ENCODE data around the gene LAD1. TPM values are rescaled to one million over a fixed set of nuclear protein-coding genes. Genes with fewer than 3 reads are reported as not detected.

LAD1 gene
- total and polyA plus RNA-seq, 9 of the 15 experiments (the other 6 are each of a cell fraction or from before 2014, with no cell fraction given): 0.31 TPM; not detected in 8

DNA sequence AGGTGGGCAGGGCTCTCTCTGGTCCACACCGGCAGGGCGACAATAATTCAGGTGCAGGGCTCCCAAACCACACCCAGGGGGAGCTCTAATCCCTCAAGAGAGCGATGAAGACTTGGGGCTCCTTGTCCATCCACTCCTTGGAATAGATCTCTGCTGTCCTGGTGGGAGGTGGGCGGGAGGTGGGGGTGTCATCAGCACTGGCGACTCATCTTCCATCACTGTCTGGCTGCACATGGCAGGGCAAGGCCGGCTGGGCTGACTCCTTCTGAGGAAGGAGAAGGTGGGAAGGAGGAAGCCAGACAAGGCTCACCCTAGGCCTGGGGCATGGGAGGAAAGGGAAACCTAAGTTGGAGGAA is 50.9 kb downstream of the LAD1 start (continued):
- TF ChIP-seq MED1 (CRISPR knock-in tag; IDR thresholded peaks at IDR 0.05; ENCODE audit: borderline replicate concordance): no peak
- TF ChIP-seq E2F3 (CRISPR knock-in tag; IDR thresholded peaks at IDR 0.05): no peak
- TF ChIP-seq HCFC1 (IDR thresholded peaks at IDR 0.05; ENCODE audit: low read depth, low read length): no peak
- no peak for TF ChIP-seq FOXK2 (conservative IDR thresholded peaks at IDR 0.05 in 1 of 2, IDR thresholded peaks at IDR 0.05 in 1 of 2; ENCODE audit: low read depth in 2 of 2)
- no peak for TF ChIP-seq ATF7 (IDR thresholded peaks at IDR 0.05)
- no peak for TF ChIP-seq FIP1L1 (IDR thresholded peaks at IDR 0.05; ENCODE audit: low read depth, low read length, poor library complexity, severe bottlenecking)
- TF ChIP-seq SMC3 (conservative IDR thresholded peaks at IDR 0.05; ENCODE audit: insufficient read depth, low read depth, low read length): peak; percentile 66
- TF ChIP-seq SMARCA4 (IDR thresholded peaks at IDR 0.05): no peak
- TF ChIP-seq, protein P1, sequence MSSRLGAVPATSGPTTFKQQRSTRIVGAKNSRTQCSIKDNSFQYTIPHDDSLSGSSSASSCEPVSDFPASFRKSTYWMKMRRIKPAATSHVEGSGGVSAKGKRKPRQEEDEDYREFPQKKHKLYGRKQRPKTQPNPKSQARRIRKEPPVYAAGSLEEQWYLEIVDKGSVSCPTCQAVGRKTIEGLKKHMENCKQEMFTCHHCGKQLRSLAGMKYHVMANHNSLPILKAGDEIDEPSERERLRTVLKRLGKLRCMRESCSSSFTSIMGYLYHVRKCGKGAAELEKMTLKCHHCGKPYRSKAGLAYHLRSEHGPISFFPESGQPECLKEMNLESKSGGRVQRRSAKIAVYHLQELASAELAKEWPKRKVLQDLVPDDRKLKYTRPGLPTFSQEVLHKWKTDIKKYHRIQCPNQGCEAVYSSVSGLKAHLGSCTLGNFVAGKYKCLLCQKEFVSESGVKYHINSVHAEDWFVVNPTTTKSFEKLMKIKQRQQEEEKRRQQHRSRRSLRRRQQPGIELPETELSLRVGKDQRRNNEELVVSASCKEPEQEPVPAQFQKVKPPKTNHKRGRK (tag; IDR thresholded peaks at IDR 0.05): no peak
- no peak for TF ChIP-seq HLTF (IDR thresholded peaks at IDR 0.05)
- TF ChIP-seq HNRNPLL (IDR thresholded peaks at IDR 0.05; ENCODE audit: low read depth, low read length, poor library complexity, severe bottlenecking): no peak
- no peak for TF ChIP-seq POLR3G (IDR thresholded peaks at IDR 0.05; ENCODE audit: extremely low read depth, insufficient read length, insufficient replicate concordance)
- no peak for TF ChIP-seq LARP7 (IDR thresholded peaks at IDR 0.05)
- no peak for TF ChIP-seq ETV6 (IDR thresholded peaks at IDR 0.05; ENCODE audit: borderline replicate concordance in 1 of 2, low read depth in 2 of 2, low read length in 1 of 2)
- no peak for TF ChIP-seq ETV6 (CRISPR knock-in tag; IDR thresholded peaks at IDR 0.05; ENCODE audit: borderline replicate concordance)
- no peak for TF ChIP-seq COPS2 (conservative IDR thresholded peaks at IDR 0.05)
- TF ChIP-seq, protein P2, sequence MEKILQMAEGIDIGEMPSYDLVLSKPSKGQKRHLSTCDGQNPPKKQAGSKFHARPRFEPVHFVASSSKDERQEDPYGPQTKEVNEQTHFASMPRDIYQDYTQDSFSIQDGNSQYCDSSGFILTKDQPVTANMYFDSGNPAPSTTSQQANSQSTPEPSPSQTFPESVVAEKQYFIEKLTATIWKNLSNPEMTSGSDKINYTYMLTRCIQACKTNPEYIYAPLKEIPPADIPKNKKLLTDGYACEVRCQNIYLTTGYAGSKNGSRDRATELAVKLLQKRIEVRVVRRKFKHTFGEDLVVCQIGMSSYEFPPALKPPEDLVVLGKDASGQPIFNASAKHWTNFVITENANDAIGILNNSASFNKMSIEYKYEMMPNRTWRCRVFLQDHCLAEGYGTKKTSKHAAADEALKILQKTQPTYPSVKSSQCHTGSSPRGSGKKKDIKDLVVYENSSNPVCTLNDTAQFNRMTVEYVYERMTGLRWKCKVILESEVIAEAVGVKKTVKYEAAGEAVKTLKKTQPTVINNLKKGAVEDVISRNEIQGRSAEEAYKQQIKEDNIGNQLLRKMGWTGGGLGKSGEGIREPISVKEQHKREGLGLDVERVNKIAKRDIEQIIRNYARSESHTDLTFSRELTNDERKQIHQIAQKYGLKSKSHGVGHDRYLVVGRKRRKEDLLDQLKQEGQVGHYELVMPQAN (IDR thresholded peaks at IDR 0.05; ENCODE audit: borderline replicate concordance): no peak
- TF ChIP-seq, protein P3, sequence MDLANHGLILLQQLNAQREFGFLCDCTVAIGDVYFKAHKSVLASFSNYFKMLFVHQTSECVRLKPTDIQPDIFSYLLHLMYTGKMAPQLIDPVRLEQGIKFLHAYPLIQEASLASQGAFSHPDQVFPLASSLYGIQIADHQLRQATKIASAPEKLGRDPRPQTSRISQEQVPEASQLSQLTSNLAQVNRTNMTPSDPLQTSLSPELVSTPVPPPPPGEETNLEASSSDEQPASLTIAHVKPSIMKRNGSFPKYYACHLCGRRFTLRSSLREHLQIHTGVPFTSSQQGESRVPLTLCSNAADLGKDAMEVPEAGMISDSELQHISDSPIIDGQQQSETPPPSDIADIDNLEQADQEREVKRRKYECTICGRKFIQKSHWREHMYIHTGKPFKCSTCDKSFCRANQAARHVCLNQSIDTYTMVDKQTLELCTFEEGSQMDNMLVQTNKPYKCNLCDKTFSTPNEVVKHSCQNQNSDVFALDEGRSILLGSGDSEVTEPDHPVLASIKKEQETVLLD (IDR thresholded peaks at IDR 0.05): no peak
- no peak for TF ChIP-seq ARNT (IDR thresholded peaks at IDR 0.05)
- TF ChIP-seq ESRRA (IDR thresholded peaks at IDR 0.05; ENCODE audit: borderline replicate concordance, low read depth): peak; percentile 12; the same call in 1 of the 2 replicates
- TF ChIP-seq, protein P4, sequence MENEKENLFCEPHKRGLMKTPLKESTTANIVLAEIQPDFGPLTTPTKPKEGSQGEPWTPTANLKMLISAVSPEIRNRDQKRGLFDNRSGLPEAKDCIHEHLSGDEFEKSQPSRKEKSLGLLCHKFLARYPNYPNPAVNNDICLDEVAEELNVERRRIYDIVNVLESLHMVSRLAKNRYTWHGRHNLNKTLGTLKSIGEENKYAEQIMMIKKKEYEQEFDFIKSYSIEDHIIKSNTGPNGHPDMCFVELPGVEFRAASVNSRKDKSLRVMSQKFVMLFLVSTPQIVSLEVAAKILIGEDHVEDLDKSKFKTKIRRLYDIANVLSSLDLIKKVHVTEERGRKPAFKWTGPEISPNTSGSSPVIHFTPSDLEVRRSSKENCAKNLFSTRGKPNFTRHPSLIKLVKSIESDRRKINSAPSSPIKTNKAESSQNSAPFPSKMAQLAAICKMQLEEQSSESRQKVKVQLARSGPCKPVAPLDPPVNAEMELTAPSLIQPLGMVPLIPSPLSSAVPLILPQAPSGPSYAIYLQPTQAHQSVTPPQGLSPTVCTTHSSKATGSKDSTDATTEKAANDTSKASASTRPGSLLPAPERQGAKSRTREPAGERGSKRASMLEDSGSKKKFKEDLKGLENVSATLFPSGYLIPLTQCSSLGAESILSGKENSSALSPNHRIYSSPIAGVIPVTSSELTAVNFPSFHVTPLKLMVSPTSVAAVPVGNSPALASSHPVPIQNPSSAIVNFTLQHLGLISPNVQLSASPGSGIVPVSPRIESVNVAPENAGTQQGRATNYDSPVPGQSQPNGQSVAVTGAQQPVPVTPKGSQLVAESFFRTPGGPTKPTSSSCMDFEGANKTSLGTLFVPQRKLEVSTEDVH (IDR thresholded peaks at IDR 0.05; ENCODE audit: low read depth, partially characterized antibody): no peak
- TF ChIP-seq GABPB1 (CRISPR knock-in tag; IDR thresholded peaks at IDR 0.05): no peak
- TF ChIP-seq KAT7 (CRISPR knock-in tag; IDR thresholded peaks at IDR 0.05; ENCODE audit: borderline replicate concordance): no peak
- no peak for TF ChIP-seq LEF1 (IDR thresholded peaks at IDR 0.05)

Measured in K562 (cell line).